Measurements from ENCODE around the gene AMOTL1. TPM values are rescaled to one million over a fixed set of nuclear protein-coding genes. Genes with fewer than 3 reads are reported as not detected.

Gene AMOTL1
- polyA plus RNA-seq, 1 donor from 2014 or later: 10.7 TPM

- H3K4me3 ChIP-seq (ENCODE audit: low read length): no peak overlapping the region
- no peak overlapping the region for H3K9ac ChIP-seq (ENCODE audit: low read length)
- TF ChIP-seq EP300 (conservative IDR thresholded peaks at IDR 0.05; ENCODE audit: poor library complexity, severe bottlenecking): no peak
- TF ChIP-seq TAF1 (IDR thresholded peaks at IDR 0.05; ENCODE audit: low read depth): no peak
- TF ChIP-seq POLR2AphosphoS5 (IDR thresholded peaks at IDR 0.05): no peak
- no peak for TF ChIP-seq SMC3 (conservative IDR thresholded peaks at IDR 0.05; ENCODE audit: poor library complexity)
- no peak for TF ChIP-seq REST (IDR thresholded peaks at IDR 0.05; ENCODE audit: borderline replicate concordance)
- no peak for TF ChIP-seq MXI1 (conservative IDR thresholded peaks at IDR 0.05; ENCODE audit: poor library complexity, severe bottlenecking)
- TF ChIP-seq EZH2 (IDR thresholded peaks at IDR 0.05; ENCODE audit: borderline replicate concordance, insufficient read depth, low read length, poor library complexity, severe bottlenecking): no peak
- TF ChIP-seq RAD21 (conservative IDR thresholded peaks at IDR 0.05): no peak
- no peak for TF ChIP-seq CTCF (IDR thresholded peaks at IDR 0.05; ENCODE audit: poor library complexity, severe bottlenecking)
- H4K20me1 ChIP-seq (ENCODE audit: insufficient read depth): no peaks in the 10 kb centered on the region
- no peaks in the 10 kb centered on the region for H3K9me3 ChIP-seq (ENCODE audit: low read length)
- H3K27ac ChIP-seq (ENCODE audit: low read length): no peak overlapping the region
- no peaks in the 10 kb centered on the region for H3F3A ChIP-seq (ENCODE audit: insufficient read depth, low read length, poor library complexity, severe bottlenecking)
- H3K4me2 ChIP-seq (ENCODE audit: low read length): no peak overlapping the region
- peaks cover 14% of the 10 kb centered on the region for H3K36me3 ChIP-seq (ENCODE audit: insufficient read depth, low read length)
- no peaks in the 10 kb centered on the region for H3K9me2 ChIP-seq (ENCODE audit: insufficient read depth, low read length)
- no peaks in the 10 kb centered on the region for H3K79me2 ChIP-seq (replicated peaks; ENCODE audit: insufficient read depth, low read length)
- no peaks in the 10 kb centered on the region for H3K27me3 ChIP-seq (ENCODE audit: insufficient read depth, low read depth, low read length)
- H2AFZ ChIP-seq (ENCODE audit: low read depth, low read length): no peak overlapping the region
Measured at GRCh38 chr11:94835594-94835927, 67.4 kb downstream of the AMOTL1 start.

GRCh38 chr11:94837317-94837716, 69.2 kb downstream of the AMOTL1 start:
- TF ChIP-seq EZH2 (IDR thresholded peaks at IDR 0.05; ENCODE audit: borderline replicate concordance, insufficient read depth, low read length, poor library complexity, severe bottlenecking) (no peak), SMC3 (conservative IDR thresholded peaks at IDR 0.05; ENCODE audit: poor library complexity) (no peak), REST (IDR thresholded peaks at IDR 0.05; ENCODE audit: borderline replicate concordance) (no peak), EP300 (conservative IDR thresholded peaks at IDR 0.05; ENCODE audit: poor library complexity, severe bottlenecking) (no peak), POLR2AphosphoS5 (IDR thresholded peaks at IDR 0.05) (no peak), CTCF (IDR thresholded peaks at IDR 0.05; ENCODE audit: poor library complexity, severe bottlenecking) (no peak)
- H4K20me1 ChIP-seq (ENCODE audit: insufficient read depth): no peaks in the 10 kb centered on the region

More at GRCh38 chr11:94837317-94837716, 69.2 kb downstream of the AMOTL1 start:
- Histone ChIP-seq H3K9me2 (ENCODE audit: insufficient read depth, low read length) (no peaks in the 10 kb centered on the region), H3K4me3 (ENCODE audit: low read length) (no peak overlapping the region), H2AFZ (ENCODE audit: low read depth, low read length) (no peak overlapping the region), H3F3A (ENCODE audit: insufficient read depth, low read length, poor library complexity, severe bottlenecking) (no peaks in the 10 kb centered on the region), H3K79me2 (replicated peaks; ENCODE audit: insufficient read depth, low read length) (no peaks in the 10 kb centered on the region), H3K36me3 (ENCODE audit: insufficient read depth, low read length) (peaks cover 3% of the 10 kb centered on the region), H3K9ac (ENCODE audit: low read length) (no peak overlapping the region), H3K4me2 (ENCODE audit: low read length) (no peak overlapping the region), H3K27ac (ENCODE audit: low read length) (no peak overlapping the region), H3K27me3 (ENCODE audit: insufficient read depth, low read depth, low read length) (no peaks in the 10 kb centered on the region), H3K9me3 (ENCODE audit: low read length) (no peaks in the 10 kb centered on the region)
